HG03097 (cell line): ENCODE measurements around the gene ARHGAP29.

Experiments used
- ATAC-seq: cut with Tn5 transposase; IDR thresholded peaks from one replicate; pipeline ENCODE4 v1.9.1; 2021; ENCODE audit not compliant: unreplicated experiment, low FRiP score

Gene ARHGAP29

DNA sequence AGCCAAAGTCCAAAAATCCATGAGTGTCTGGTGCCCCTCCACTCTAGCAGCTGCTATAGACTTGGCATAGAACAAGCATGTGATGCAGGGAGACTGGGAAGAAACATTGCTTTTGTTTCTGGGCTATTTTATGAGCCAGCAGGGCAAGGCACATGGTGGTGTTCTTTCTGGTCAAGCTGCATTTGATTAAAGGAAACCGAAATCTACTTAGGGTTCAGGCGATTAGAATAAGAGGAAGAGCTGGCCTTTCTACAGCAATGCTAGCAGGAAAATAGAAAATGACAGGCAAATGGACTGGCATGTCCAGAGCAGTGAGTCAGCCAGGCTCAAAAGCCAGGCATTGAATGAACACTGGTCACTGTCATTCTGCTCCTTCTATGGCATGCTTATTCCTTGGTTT lies 28.5 kb upstream of the ARHGAP29 start:
- ATAC-seq: no peak

- no peak for ATAC-seq
These were observed 27.6 kb upstream of the ARHGAP29 start for GRCh38 chr1:94265011-94265422.

GRCh38 chr1:94260635-94261387 lies 23.4 kb upstream of the ARHGAP29 start:
- no peak for ATAC-seq

DNA sequence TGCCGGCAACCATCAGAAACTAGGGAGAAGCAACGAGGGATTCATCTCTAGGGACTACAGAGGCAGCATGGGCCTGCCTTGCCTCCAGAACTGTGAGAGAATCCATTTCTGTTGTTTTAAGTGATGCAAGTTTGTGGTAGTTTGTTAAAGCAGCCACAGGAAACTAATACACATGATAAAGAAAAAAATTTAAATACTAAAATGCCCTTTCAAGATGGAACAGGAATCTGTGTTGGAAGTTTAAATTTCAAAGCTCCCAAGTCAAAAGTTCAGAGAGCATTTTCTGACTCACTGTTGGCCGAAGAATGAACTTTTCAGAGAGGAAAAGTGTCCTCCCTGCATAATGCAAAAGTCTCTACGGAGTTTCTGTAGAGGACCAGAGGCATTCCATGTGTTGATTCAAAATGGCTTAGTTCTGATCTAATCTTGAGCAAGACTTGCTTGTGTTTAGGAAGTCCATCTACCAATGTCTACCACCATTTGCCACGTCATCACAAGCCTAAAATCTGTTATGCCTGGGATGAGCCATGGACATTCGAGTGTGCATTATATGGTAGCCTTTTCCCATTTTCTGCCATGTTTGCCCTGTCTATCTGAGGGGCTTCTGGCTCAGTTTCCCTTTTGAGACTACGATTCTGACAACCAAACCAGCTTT lies 22.4 kb upstream of the ARHGAP29 start:
- no peak for ATAC-seq

DNA sequence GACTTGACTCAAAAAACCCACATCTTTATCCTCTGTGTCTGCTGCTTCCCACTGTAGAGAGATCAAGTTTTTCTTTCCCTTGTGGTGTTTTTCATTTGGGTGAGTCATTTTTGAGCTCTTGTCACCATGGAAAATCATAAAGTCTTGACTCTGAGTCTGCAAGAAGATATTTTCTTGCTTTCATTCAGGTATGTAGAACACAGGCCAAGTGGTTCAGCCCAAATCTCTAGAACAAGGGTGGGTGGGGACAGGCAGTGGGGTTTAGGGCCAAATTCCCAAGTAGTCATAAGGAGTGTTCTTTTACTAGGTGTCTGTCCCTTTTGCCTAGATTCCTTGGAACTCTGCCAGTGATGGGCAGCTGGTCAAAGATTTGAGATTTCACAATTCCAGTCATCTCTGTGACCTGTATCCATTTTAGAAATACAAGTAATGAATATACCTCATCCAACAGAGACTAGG lies 21.5 kb upstream of the ARHGAP29 start:
- no peak for ATAC-seq

- no peak for ATAC-seq
These were observed 20.1 kb upstream of the ARHGAP29 start for GRCh38 chr1:94257444-94257843.

GRCh38 chr1:94255476-94255875 lies 18.1 kb upstream of the ARHGAP29 start:
- ATAC-seq: no peak

- no peak for ATAC-seq
These were observed 16.9 kb upstream of the ARHGAP29 start for GRCh38 chr1:94254073-94254810.

GRCh38 chr1:94253456-94254017 lies 16.2 kb upstream of the ARHGAP29 start:
- ATAC-seq: no peak

- ATAC-seq: no peak
These were observed 13.0 kb upstream of the ARHGAP29 start for GRCh38 chr1:94250341-94250740.

DNA sequence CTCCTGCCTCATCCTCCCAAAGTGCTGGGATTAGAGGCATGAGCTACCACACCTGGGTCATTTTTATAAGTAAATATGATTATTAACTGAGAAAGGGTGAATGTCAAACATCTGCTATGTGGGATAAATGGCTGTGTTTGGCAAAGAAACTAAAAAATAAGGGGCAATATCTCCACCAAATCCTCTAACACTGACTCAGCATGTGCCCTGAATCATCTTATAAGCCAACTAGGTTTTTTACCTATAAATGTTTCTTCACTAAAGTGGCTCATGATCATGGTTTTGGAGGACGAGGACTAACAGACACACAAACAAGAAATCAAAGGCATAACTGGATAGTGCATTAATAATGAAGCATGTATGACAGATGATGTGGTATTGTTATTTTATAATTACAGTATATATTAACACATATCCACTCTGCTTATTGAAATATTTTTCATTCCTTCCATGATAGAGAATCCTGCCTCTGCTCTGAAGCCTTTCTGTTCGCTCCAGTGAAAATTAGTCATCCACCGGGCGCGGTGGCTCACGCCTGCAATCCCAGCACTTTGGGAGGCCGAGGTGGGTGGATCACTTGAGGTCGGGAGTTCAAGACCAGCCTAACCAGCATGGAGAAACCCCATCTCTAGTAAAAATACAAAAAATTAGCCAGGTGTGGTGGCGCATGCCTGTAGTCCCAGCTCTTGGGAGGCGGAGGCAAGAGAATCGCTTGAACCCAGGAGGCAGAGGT lies 11.7 kb upstream of the ARHGAP29 start:
- ATAC-seq: no peak

- ATAC-seq: no peak
These were observed 10.0 kb upstream of the ARHGAP29 start for GRCh38 chr1:94247138-94248094.

DNA sequence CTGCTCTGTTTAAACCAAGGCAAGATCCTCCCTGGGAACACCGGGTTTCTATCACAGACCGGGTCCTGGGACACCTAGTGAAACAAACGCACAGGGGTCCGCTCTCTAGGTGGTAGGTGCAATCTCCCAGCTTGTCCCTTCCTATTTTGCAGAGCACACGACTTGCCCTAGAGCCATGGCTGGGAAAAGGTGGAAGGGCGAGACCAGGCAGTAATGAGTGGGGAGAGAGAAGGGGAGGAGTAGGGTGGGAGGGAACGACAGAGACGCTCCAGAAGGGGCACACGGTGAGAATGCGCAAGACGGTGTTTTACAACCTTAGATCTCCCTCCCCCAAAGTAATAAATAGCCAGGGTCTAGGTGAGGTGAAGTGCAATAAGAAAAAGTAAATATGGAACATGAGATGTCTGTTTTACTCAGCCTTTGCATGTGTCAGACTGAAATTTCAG lies 9.3 kb upstream of the ARHGAP29 start:
- ATAC-seq: no peak

- ATAC-seq: no peak
These were observed 8.5 kb upstream of the ARHGAP29 start for GRCh38 chr1:94245747-94246438.

DNA sequence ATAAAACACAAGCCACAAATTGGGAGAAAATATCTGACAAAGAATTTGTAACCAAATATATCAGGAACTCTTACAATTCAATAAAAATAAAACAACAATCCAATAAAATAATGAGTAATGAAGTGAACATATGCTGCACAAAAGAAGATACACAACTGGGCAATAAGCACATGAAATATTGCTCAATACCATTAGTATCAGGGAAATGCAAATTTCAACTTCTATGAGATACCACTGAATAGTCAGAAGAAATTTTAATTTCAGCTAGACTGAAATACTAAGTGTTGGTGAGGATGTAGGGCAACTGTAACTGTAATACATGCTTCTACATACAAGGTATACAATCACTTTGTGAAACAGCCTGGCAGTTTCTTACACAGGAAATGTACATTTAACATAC lies 7.4 kb upstream of the ARHGAP29 start:
- ATAC-seq: no peak

DNA sequence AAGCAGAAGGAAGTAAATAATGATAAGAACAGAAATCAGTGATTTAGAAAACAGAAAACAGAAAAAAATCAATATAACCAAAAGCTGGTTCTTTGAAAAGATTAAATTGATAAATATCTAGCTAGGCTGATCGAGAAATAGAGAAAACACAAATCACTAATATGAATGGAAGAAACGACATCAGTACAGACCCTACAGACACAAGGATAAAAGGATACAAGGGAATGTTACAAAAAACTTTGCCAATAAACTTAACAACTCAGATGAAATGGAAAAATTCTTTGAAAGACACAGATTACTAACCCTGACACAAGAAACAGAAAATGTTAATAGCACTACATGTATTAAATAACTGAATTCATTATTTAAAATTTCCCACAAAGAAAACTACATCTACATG lies 6.3 kb upstream of the ARHGAP29 start:
- ATAC-seq: no peak

- ATAC-seq: no peak
These were observed 3.4 kb upstream of the ARHGAP29 start for GRCh38 chr1:94240822-94241221.

GRCh38 chr1:94239796-94240195 lies 2.4 kb upstream of the ARHGAP29 start:
- ATAC-seq: no peak

GRCh38 chr1:94239051-94239450 lies 1.7 kb upstream of the ARHGAP29 start:
- no peak for ATAC-seq
